HG02588 (cell line): ENCODE data around the gene REXO2.

Experiments used
- ATAC-seq: cut with Tn5 transposase; IDR thresholded peaks from one replicate; pipeline ENCODE4 v1.9.1; 2021; ENCODE audit warnings: mild to moderate bottlenecking, moderate library complexity; ENCODE audit not compliant: unreplicated experiment

The REXO2 gene

GRCh38 chr11:114439229-114440120 lies at the start of gene REXO2:
REXO2 (plus strand) TSS chr11:114439467; CDS start chr11:114439529, 62 bp downstream.
- peak; percentile 99 for ATAC-seq

DNA sequence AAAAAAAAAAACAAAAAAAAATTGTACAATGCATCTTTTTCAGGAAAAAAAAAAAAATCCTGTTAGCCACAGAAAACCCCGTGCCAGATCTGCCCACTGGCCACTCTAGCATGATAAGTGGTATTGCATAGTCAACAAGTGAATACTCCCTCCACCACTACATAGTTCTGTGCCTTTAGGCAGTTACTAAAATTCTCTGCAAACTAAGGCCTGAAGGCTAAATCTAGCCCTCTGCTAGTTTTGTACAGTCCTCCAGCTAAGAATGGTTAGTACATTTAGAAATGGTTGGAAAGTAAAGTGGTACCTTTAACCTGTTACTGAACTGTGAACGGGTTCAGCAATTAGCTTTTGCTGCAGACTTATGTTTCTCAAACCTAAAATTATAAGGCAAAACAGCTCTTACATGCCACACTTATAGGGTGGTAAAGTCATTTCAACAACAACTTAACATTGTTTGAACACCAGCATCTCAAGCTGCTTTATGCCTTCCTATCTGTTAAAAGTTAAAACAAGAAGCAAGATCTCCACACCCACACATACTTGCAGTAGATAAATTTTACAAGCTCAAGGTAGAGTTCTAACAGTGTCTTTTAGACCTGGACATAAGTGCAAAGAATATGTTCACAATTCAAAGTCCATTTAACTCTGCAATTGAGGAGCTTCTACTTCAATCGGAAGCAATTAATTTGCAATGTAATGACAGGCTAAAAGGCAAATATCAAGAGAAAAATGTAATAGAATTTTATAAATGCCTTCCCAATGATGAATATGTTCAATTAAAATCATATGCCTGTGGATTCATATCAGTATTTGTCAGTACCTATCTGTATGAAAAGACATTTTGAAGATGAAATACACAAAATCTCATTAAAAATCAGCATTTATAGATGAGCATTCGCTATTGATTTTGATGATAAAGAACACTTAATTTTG lies 46.3 kb upstream of the REXO2 start:
- ATAC-seq: no peak

GRCh38 chr11:114395736-114396135 lies 43.5 kb upstream of the REXO2 start:
- ATAC-seq: no peak

GRCh38 chr11:114396916-114397315 lies 42.4 kb upstream of the REXO2 start:
- no peak for ATAC-seq

DNA sequence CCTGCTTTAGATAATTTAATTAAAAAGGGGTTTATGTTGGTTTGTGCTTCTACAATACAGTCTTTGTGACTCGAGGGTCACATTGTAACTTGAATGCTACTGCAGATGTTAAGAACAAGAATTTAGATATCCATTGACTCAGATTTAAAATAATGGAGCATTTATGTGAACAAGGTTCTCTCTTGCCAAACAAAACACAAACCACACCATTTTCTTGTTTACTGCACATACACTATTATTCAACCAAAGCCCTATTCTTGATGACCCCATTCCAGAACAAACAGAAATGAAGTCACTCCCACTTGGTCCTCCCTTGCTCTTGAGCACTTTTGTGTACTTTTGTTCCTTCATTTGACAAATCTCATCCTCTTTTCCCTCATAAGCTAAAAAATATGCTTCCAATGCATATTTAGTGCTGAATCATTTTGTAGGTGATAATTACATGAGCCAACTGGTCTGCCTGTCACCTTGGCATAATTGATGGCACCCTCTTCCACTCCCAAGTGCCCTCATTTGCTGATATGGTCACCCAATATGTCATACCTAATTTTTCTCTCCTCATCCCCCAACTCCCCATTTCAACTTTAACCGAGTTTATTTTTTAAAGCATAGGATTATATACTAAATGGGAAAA lies 41.8 kb upstream of the REXO2 start:
- ATAC-seq: no peak

DNA sequence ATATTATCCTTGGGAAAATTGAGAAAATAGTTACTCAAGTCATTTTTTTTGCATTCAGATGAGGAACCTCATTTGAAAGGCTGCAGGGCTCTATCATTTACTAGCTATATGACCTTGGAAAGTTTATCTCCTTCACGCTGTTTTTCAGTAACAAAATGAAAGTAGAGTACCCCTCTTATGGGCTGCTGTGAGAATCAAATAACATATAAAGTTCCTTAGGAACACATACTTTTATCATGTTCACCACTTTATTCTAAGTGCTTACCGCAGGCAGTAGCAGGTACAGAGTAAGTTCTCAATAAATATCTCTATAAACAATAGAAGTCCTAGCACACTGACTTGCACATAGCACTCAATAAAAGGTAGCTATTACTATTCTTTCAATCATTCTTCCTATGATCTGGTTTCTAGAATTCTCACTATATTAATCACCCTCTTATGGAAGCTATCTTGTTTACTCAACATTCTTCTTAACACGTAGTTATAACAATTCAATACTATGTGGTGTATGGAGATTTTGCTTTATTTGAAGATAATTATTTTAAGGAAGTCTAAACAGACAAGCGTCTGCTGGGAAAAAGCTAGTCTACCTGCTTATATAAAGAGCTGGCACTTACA lies 40.9 kb upstream of the REXO2 start:
- ATAC-seq: no peak

GRCh38 chr11:114399490-114400215 lies 39.6 kb upstream of the REXO2 start:
- peak; percentile 23 for ATAC-seq

GRCh38 chr11:114400216-114400914 lies 38.9 kb upstream of the REXO2 start, which contains the start of the genes C11orf71 and RBM7:
C11orf71 (minus strand) TSS chr11:114400511; CDS start chr11:114400331, 180 bp downstream.
RBM7 (plus strand) TSS chr11:114400666; CDS start chr11:114400672, 6 bp downstream.
- ATAC-seq: peak; percentile 94

DNA sequence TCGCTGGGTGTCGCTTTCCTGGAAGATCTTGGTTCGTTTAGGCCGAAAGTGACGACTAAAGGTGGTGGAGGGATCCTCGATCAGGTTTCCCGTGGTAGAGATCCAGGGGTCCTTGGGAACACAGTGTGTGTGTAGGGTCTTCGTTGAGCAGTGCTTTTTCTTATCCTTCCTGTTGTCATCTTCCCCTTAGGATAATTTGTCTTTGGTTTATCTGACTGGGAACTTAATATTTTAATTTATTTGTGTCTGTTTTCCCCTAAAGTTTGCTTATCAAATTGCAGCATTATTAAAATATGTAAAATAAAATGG lies 38.4 kb upstream of the REXO2 start:
- ATAC-seq: no peak

GRCh38 chr11:114401311-114401710 lies 38.0 kb upstream of the REXO2 start:
- ATAC-seq: no peak

GRCh38 chr11:114412946-114413345 lies 26.3 kb upstream of the REXO2 start:
- ATAC-seq: no peak

DNA sequence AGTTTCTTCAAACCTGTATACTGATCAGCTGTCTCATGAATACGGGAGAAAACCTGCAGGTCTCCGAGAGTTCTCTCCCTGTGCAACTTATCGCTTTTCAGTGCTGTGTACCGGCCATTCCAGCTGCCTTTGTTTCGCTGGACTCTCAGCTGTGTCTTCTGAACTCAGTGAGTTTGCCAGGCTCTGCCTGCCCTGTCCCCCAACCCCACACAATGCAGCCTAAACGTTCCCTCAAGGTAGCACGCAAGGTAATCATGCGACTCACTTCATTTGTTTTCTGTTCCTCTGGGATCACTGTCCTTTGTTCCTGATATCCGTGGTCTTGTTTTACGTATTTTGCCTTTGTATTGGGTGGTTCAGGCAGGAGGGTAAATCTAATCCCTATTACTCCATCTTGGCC lies 25.3 kb upstream of the REXO2 start:
- no peak for ATAC-seq

DNA sequence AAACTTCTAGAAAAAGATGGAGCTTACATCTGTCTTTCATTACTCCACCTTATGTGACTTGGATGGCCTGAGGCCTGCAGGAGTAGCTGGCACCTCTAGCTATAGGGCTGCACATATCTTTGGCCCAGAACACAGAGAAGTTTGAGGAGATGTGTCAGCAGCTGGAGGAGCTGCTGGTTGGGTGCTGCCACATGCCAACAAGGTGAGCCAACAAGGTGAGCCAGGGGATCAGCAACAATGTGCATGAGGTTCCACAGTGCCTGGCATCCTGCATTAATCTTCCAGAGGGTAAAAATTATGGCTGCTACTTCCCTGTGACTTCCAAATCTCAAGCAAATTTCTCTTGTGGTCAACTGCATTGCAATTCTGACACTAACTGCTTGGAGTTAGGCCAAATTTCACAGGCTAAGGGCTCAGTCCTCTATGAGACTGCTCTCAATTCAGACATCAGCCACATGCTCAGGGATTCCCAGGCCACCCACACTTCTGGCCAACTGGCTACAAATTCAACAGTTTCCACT lies 22.8 kb upstream of the REXO2 start:
- ATAC-seq: no peak

- no peak for ATAC-seq
These were observed 13.0 kb upstream of the REXO2 start for GRCh38 chr11:114426280-114426679.

DNA sequence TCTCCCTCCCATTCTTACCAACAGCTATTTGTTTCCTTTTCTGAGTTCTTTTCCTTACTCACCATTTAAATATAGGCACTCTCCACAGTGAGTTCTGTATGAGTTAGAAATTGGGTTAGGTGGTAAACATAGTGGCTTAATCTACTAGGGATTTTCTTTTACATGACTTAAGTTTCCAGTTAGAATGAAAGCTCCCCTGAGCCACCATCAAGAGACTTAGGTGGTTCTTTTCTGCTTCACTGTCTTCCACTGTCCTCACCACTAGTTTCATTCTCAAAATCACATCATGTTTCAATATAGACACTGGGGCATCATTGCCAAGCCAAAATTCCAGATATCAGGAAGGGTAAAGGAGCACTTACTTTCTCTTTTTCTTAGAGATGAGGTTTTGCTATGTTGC lies 9.0 kb upstream of the REXO2 start:
- ATAC-seq: no peak

GRCh38 chr11:114432893-114433292 lies 6.4 kb upstream of the REXO2 start:
- no peak for ATAC-seq

DNA sequence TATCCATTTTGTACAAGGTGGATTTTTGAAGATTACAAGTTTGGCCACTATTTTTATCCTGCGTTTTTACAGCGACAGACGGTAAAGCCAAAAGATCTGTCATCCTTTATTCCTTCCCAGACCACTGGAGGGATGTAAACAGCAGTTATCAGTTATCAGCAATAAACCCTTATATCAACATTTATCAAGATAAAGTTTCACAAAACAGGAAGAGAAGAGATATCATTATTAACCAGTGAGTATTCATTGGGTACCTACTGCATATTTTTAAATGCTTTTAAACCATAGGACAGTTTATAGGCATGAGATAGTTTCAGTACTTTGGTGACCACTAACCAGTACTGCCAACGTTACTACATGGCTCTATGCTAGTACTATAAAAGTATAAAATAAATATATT lies 5.9 kb upstream of the REXO2 start:
- no peak for ATAC-seq

- no peak for ATAC-seq
These were observed 964 bp upstream of the REXO2 start for GRCh38 chr11:114438303-114438702.
